K562 (cell line): ENCODE results near the gene CAMK1D. TPM values are rescaled to one million over a fixed set of nuclear protein-coding genes. Genes with fewer than 3 reads are reported as not detected.

ENCODE experiments used
- ATAC-seq: fragments of 200-7000 bp; cut with Tn5 transposase; 3 replicates; pipeline ENCODE4 v1.9.1; 2020; ENCODE audit warnings: moderate library complexity
- BruUV-seq: library from RNA; stranded (reverse); fragments of 400-500 nt; replicated peaks from 2 replicates; lab custom pipeline; 2021; lab: Mats Ljungman, UMichigan
- CTCF ChIA-PET: fragments of 300-600 bp; formaldehyde crosslinking; extraction: SDS; loops from one replicate; lab custom pipeline; 2021; ENCODE audit warnings: low intra/inter-chr PET ratio; lab: Yijun Ruan, JAX
- POLR2A ChIA-PET: fragments of 300-600, 350-650 bp; sonication (Branson Sonifier 250); formaldehyde crosslinking; extraction: SDS; loops from one replicate; lab custom pipeline; 2021; ENCODE audit warnings: antibody characterized with exemption, inconsistent platforms; lab: Yijun Ruan, JAX
- DNase-seq, 4 experiments: peaks; one replicate each; pipeline versions ENCODE4 v3.0.0 to v3.0.0-alpha.2; 2011 to 2018; ENCODE audit warnings: low spot score in 3 of 4, mixed read lengths in 3 of 4; ENCODE audit errors: extremely low read depth in 1 of 4
- FAIRE-seq: peaks from 2 replicates; lab custom pipeline; 2011; peaks lifted over from hg19 to GRCh38; lab: Jason Lieb, UNC
- H2AFZ ChIP-seq: 2 replicates; pipeline ENCODE4 v1.6.0; 2011; ENCODE audit warnings: low read depth, low read length, control low read depth, inconsistent platforms
- H3K27ac ChIP-seq: fragments of 200-600 bp; 3 replicates; pipeline ENCODE4 v1.8.0; 2011; ENCODE audit warnings: low read depth, mild to moderate bottlenecking, control low read depth, inconsistent platforms, low read length, moderate library complexity, mixed read lengths; ENCODE audit errors: extremely low read depth
- H3K27me3 ChIP-seq, 2 experiments: fragments of 300-600 bp in 1 of 2; 2 replicates in 1 of 2; 3 replicates in 1 of 2; pipeline versions ENCODE4 v1.6.0 to v1.8.0; 2011; ENCODE audit warnings: inconsistent platforms in 2 of 2, low read length in 2 of 2, mild to moderate bottlenecking in 1 of 2, mixed read lengths in 1 of 2, moderate library complexity in 1 of 2; ENCODE audit not compliant: control insufficient read depth in 2 of 2, insufficient read depth in 2 of 2
- H3K36me3 ChIP-seq: fragments of 300-600 bp; 3 replicates; pipeline ENCODE4 v1.8.0; 2011; ENCODE audit warnings: mild to moderate bottlenecking, low read length, inconsistent platforms; ENCODE audit not compliant: control insufficient read depth, insufficient read depth
- H3K4me1 ChIP-seq, 2 experiments: fragments of 200-600 bp in 1 of 2; replicated peaks in 1 of 2; 2 replicates in 1 of 2; 3 replicates in 1 of 2; pipeline versions ENCODE4 v1.5.1 to v1.8.0; 2011; ENCODE audit warnings: inconsistent platforms in 2 of 2, low read length in 2 of 2, mild to moderate bottlenecking in 1 of 2, mixed read lengths in 1 of 2, moderate library complexity in 1 of 2; ENCODE audit not compliant: control insufficient read depth in 2 of 2, insufficient read depth in 2 of 2
- H3K4me2 ChIP-seq: 2 replicates; pipeline ENCODE4 v1.6.1; 2011; ENCODE audit warnings: low read length, control low read depth, inconsistent platforms, mixed read lengths; ENCODE audit not compliant: insufficient read depth
- H3K4me3 ChIP-seq: fragments of 200-600 bp; sonication (generic), shearing (Covaris generic); 2 replicates; pipeline ENCODE4 v1.5.1; 2016; ENCODE audit warnings: control low read depth, inconsistent platforms
- H3K79me2 ChIP-seq: fragments of 200-600 bp; 3 replicates; pipeline ENCODE4 v1.8.0; 2011; ENCODE audit warnings: low read length, inconsistent platforms; ENCODE audit not compliant: control insufficient read depth, insufficient read depth
- H3K9ac ChIP-seq, 2 experiments: 2 replicates each; pipeline versions ENCODE4 v1.6.0 to v1.6.1; 2011; ENCODE audit warnings: low read depth in 2 of 2, low read length in 2 of 2, control low read depth in 1 of 2, inconsistent platforms in 1 of 2, mild to moderate bottlenecking in 1 of 2, mixed read lengths in 1 of 2; ENCODE audit not compliant: insufficient read depth in 1 of 2
- H3K9me1 ChIP-seq: one replicate; pipeline ENCODE4 v1.6.0; 2011; ENCODE audit warnings: inconsistent platforms, mild to moderate bottlenecking, low read length, moderate library complexity; ENCODE audit not compliant: control insufficient read depth, insufficient read depth
- H3K9me3 ChIP-seq: replicated peaks from 2 replicates; pipeline ENCODE4 v1.5.1; 2011; ENCODE audit warnings: low read depth, low read length, inconsistent platforms; ENCODE audit not compliant: control insufficient read depth, insufficient read depth
- H4K20me1 ChIP-seq: replicated peaks from 2 replicates; pipeline ENCODE4 v1.6.1; 2011; ENCODE audit warnings: low read length, inconsistent platforms, mixed read lengths; ENCODE audit not compliant: control insufficient read depth, insufficient read depth
- CTBP1 ChIP-seq: fragments of 450-650 bp; IDR thresholded peaks from 2 replicates; pipeline ENCODE4 v1.6.1; 2016; ENCODE audit warnings: borderline replicate concordance
- FOXA1 ChIP-seq: fragments of 450-650 bp; IDR thresholded peaks from 2 replicates; pipeline ENCODE4 v1.6.1; 2016; ENCODE audit warnings: mild to moderate bottlenecking, borderline replicate concordance
- MBD2 ChIP-seq: sonication (generic); IDR thresholded peaks from 2 replicates; pipeline ENCODE4 v1.6.1; 2016; ENCODE audit warnings: low read depth, borderline replicate concordance
- PHF20 ChIP-seq: fragments of 450-650 bp; IDR thresholded peaks from 2 replicates; pipeline ENCODE4 v1.6.1; 2018; ENCODE audit not compliant: partially characterized antibody
- RB1 ChIP-seq: fragments of 450-650 bp; IDR thresholded peaks from 2 replicates; pipeline ENCODE4 v1.6.1; 2017; ENCODE audit warnings: low read depth, mild to moderate bottlenecking
- SIN3A ChIP-seq, 2 experiments: fragments of 150-350 bp in 1 of 2; IDR thresholded peaks; 2 replicates each; pipeline ENCODE4 v1.6.1; 2011 to 2016; ENCODE audit warnings: borderline replicate concordance in 2 of 2, low read depth in 2 of 2, low read length in 2 of 2, mild to moderate bottlenecking in 2 of 2, moderate library complexity in 2 of 2; ENCODE audit not compliant: control insufficient read depth in 1 of 2
- SP2 ChIP-seq: IDR thresholded peaks from 2 replicates; pipeline ENCODE4 v1.6.1; 2011; ENCODE audit warnings: mild to moderate bottlenecking, low read depth, low read length, moderate library complexity; ENCODE audit not compliant: poor library complexity, severe bottlenecking; ENCODE audit errors: extremely low read depth
- SUPT5H ChIP-seq: fragments of 450-650 bp; IDR thresholded peaks from 2 replicates; pipeline ENCODE4 v1.6.1; 2016
- TBL1XR1 ChIP-seq, 2 experiments: IDR thresholded peaks; 2 replicates each; pipeline ENCODE4 v1.6.1; 2012; ENCODE audit warnings: improper control_type of control experiment in 2 of 2, low read length in 2 of 2, mild to moderate bottlenecking in 1 of 2
- ZNF263 ChIP-seq: sonication (generic); formaldehyde crosslinking; IDR thresholded peaks from 2 replicates; pipeline ENCODE4 v1.8.0; 2022; ENCODE audit warnings: mild to moderate bottlenecking, missing genetic modification reagents, borderline replicate concordance
- ZNF584 ChIP-seq: fragments of 200-800 bp; sonication (Bioruptor generic); IDR thresholded peaks from 2 replicates; pipeline ENCODE4 v1.6.1; 2016; ENCODE audit warnings: low read depth, mild to moderate bottlenecking, missing genetic modification characterization, missing compliant biosample characterization
- ZNF76 ChIP-seq: fragments of 250-450 bp; sonication (Bioruptor Pico); IDR thresholded peaks from 2 replicates; pipeline ENCODE4 v1.4.0; 2020; ENCODE audit warnings: mild to moderate bottlenecking, moderate library complexity, borderline replicate concordance
- WGBS: fragments of 100-300 bp; shearing (Covaris generic); methylation state at CpG from one replicate; pipeline ENCODE4 v1.1.6; 2016; ENCODE audit warnings: low coverage, mixed read lengths; ENCODE audit not compliant: insufficient coverage; ENCODE audit errors: missing lambda C conversion rate; 5-methylcytosine and 5-hydroxymethylcytosine counted together
- in situ Hi-C: fragments of 300-500 bp; cut with MboI; formaldehyde crosslinking; loops from 4 replicates; pipeline ENCODE4 v1.15.0; 2018; ENCODE audit warnings: inconsistent platforms, mixed read lengths
- intact Hi-C: fragments of 100-400 bp; cut with micrococcal nuclease; formaldehyde crosslinking; loops from 2 replicates; pipeline ENCODE4 v1.14.2; 2022
- polyA plus RNA-seq, 8 experiments: library from polyadenylated mRNA; depleted of rRNA in 4 of 8; stranded (reverse) in 5 of 8; unstranded in 3 of 8; fragments of >200 nt; fragmentation: Nextera tagmentation in 2 of 8; fragmentation: Illumina TruSeq in 1 of 8; extraction: Ambion mirVana in 2 of 8; extraction: Trizol in 1 of 8; gene quantifications; 2 replicates each; pipeline versions ENCODE4 v1.2.1 to v1.2.3, GENCODE V29; 2011 to 2014; ENCODE audit warnings: inconsistent platforms in 1 of 8, missing spikeins in 1 of 8
- total RNA-seq, 7 experiments: library from RNA; depleted of rRNA in 6 of 7; stranded (reverse); fragments of >200 nt in 6 of 7; fragmentation: Illumina TruSeq in 2 of 7; extraction: Trizol in 2 of 7; gene quantifications; 2 replicates each; pipeline versions ENCODE4 v1.2.1 to v1.2.3, GENCODE V29; 2011 to 2021; ENCODE audit warnings: low replicate concordance in 1 of 7
- TF ChIP-seq, protein P1 (sequence below): fragments of 450-650 bp; IDR thresholded peaks from 2 replicates; pipeline ENCODE4 v1.6.1; 2016; ENCODE audit warnings: borderline replicate concordance

Gene CAMK1D
- total and polyA plus RNA-seq, 9 of the 15 experiments (the other 6 are each of a cell fraction or from before 2014, with no cell fraction given), result 0.12 to 0.24 (median 0.20) TPM; not detected in 5

DNA sequence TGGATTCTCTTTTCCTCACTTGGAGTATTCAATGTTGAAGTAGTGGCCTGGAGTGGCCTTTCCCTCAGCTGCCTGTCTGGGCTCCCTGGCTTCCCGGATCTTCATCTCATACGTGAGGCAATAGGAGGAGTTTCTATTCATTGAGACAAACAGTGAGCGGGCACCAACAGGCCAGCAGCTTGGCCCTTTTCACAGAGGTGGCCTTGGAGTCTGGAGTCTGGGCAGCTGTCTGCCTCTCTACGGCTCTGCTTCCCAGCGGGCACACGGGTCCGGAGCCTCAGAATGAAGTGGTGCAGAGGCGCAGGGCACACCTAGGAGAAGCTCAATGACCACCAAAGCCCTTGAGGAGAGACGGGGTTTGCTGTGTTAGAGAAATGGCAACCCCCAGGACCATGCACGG, 482.7 kb downstream of the CAMK1D start:
- no TSS peak for BruUV-seq
- DNase-seq (no peak), FAIRE-seq (no peak), ATAC-seq (no peak)
- Histone ChIP-seq H3K4me1 (peaks cover 0 to 3% of the 10 kb centered on the region in 2 experiments; a peak in 2 of 5 replicates), H3K36me3 (no peaks in the 10 kb centered on the region), H3K27ac (no peak overlapping the region), H4K20me1 (no peaks in the 10 kb centered on the region; the same call in 1 of the 2 replicates), H2AFZ (no peak overlapping the region), H3K27me3 (peaks cover 15 to 57% of the 10 kb centered on the region in 2 experiments; a peak in 4 of 5 replicates), H3K4me2 (no peak overlapping the region), H3K9ac (no peak overlapping the region), H3K79me2 (no peaks in the 10 kb centered on the region), H3K9me3 (no peaks in the 10 kb centered on the region), H3K9me1 (no peaks in the 10 kb centered on the region), H3K4me3 (no peak overlapping the region)
- intact Hi-C loops (no loop called here), in situ Hi-C loops (no loop called here)
- WGBS, result 2% methylated on average over 10 of the region's 10 CpGs
- POLR2A ChIA-PET, result interaction anchor here (0.5 kb wide), 1 partner anchor 25 kb away, joined by 3 read pairs; no protein-coding TSS in a partner anchor
- CTCF ChIA-PET, result no interaction called here
- no peak for TF ChIP-seq SUPT5H
- no peak for TF ChIP-seq TBL1XR1 (IDR thresholded peaks at IDR 0.05; ENCODE audit: low read length in 2 of 2)
- TF ChIP-seq, protein P1, sequence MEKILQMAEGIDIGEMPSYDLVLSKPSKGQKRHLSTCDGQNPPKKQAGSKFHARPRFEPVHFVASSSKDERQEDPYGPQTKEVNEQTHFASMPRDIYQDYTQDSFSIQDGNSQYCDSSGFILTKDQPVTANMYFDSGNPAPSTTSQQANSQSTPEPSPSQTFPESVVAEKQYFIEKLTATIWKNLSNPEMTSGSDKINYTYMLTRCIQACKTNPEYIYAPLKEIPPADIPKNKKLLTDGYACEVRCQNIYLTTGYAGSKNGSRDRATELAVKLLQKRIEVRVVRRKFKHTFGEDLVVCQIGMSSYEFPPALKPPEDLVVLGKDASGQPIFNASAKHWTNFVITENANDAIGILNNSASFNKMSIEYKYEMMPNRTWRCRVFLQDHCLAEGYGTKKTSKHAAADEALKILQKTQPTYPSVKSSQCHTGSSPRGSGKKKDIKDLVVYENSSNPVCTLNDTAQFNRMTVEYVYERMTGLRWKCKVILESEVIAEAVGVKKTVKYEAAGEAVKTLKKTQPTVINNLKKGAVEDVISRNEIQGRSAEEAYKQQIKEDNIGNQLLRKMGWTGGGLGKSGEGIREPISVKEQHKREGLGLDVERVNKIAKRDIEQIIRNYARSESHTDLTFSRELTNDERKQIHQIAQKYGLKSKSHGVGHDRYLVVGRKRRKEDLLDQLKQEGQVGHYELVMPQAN, result no peak
- TF ChIP-seq SIN3A (IDR thresholded peaks at IDR 0.05; ENCODE audit: borderline replicate concordance in 2 of 2, control insufficient read depth in 1 of 2, low read depth in 2 of 2, low read length in 2 of 2), result no peak
- no peak for TF ChIP-seq ZNF263 (CRISPR knock-in tag)
- TF ChIP-seq SP2, result no peak
- TF ChIP-seq RB1, result no peak
- no peak for TF ChIP-seq ZNF76 (CRISPR knock-in tag)
- TF ChIP-seq ZNF584 (CRISPR knock-in tag), result no peak
- TF ChIP-seq FOXA1, result no peak
- no peak for TF ChIP-seq CTBP1
- no peak for TF ChIP-seq MBD2
- TF ChIP-seq PHF20, result no peak
